GM21825 (cell line): ENCODE results near the gene PAN3.
"Not testable (repeated sequence)": the region's sequence is repeated elsewhere in the genome, so short reads cannot be mapped to it uniquely, and the experiment has no call there.

ENCODE experiments used
- ATAC-seq: cut with Tn5 transposase; IDR thresholded peaks from one replicate; pipeline ENCODE4 v1.9.1; 2021; ENCODE audit warnings: mild to moderate bottlenecking, moderate library complexity; ENCODE audit not compliant: unreplicated experiment

Gene PAN3, protein sequence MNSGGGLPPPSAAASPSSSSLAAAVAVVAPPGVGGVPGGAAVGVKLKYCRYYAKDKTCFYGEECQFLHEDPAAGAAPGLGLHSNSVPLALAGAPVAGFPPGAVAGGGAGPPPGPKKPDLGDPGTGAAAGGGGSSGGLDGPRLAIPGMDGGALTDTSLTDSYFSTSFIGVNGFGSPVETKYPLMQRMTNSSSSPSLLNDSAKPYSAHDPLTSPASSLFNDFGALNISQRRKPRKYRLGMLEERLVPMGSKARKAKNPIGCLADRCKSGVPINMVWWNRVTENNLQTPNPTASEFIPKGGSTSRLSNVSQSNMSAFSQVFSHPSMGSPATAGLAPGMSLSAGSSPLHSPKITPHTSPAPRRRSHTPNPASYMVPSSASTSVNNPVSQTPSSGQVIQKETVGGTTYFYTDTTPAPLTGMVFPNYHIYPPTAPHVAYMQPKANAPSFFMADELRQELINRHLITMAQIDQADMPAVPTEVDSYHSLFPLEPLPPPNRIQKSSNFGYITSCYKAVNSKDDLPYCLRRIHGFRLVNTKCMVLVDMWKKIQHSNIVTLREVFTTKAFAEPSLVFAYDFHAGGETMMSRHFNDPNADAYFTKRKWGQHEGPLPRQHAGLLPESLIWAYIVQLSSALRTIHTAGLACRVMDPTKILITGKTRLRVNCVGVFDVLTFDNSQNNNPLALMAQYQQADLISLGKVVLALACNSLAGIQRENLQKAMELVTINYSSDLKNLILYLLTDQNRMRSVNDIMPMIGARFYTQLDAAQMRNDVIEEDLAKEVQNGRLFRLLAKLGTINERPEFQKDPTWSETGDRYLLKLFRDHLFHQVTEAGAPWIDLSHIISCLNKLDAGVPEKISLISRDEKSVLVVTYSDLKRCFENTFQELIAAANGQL

DNA sequence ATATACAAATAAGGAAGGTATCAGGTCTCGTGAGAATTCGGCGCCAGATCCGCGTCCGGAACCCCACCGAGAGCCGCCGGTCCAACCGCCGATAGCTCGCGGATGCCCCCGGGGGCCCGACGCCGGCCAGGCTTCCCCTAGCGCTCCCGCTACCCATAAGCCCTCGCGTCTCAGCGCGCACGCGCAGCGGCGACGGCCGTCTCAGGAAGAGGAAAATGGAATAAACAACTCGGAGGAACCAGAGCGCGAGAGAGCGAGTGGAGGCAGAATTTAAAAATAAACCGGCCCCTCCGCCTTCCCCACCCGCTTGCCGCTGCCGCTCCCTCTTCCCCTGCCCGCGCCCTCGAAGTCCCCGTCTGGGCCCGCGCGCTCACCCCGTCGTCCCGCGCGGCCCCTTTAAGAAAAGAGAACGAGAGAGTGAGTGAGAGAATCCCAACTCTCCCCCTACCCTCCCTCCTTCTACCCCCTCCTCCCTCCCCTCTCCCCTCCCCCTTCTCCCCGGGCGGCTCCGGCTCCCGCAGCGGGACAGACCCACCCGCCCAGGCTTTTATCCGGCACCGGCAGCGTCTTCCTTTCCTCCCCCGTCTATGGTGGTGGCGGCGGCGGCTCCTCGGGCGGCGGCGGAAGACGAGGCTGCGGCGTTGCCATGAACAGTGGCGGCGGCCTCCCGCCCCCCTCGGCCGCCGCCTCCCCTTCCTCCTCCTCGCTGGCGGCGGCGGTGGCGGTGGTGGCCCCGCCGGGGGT is at the start of gene PAN3:
Gene PAN3, plus strand, starts transcription at position 534 of the 744 bp plus-strand sequence. Its CDS starts 113 bp downstream, at position 647.
- peak; percentile 43 for ATAC-seq

DNA sequence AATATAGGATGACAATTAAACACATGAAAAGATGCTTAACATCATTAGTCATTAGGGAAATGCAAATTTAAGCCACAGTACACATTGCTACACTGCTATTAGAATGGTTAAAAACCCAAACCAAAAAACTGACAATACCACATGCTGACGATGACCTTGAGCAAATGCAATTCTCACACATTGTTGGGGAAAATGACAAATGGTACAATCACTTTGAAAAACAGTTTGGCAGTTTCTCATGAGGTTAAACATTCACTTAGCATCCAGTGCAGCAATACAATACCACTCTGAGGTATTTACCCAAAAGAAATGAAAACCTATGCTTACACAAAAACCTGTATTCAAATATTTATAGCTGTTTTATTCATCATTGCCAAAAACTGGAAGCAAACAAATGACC is 49.3 kb upstream of the PAN3 start:
- ATAC-seq = no peak

DNA sequence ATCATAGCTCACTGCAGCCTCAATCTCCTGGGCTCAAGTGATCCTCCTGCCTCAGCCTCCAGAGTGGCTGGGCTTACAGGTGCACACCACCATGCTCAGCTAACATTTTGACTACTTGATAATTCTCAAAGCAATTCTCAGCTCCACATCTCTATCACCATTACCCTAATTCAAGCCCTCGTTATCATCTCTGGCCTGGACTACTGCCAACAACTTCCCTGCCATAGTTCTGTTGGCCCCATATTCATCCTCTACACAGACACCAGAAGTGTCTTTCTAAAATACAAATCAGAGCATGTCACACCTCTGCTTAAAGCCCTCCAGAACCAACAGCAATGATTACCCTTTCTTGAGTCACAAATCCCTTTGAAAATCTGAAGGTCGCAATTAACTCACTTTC is 45.9 kb upstream of the PAN3 start:
- ATAC-seq = no peak

DNA sequence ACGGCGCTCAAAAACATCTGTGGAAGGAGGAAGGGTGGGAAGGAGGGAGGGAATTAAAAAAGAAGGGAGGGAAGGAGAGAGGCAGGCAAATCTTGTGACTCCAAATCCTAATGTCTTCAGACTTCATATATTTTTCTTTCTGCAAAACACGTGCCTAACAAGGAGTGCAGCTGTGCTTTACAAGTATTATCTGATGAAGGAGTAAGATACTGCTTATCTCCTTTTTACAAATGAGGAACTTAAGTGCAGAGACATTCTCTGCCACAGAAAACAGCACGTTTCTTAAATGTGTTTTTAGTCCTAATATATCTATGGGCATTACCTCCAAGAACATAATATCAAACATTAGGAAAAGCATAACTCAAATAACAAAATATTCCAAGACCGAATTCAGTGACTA is 44.5 kb upstream of the PAN3 start:
- ATAC-seq = no peak

DNA sequence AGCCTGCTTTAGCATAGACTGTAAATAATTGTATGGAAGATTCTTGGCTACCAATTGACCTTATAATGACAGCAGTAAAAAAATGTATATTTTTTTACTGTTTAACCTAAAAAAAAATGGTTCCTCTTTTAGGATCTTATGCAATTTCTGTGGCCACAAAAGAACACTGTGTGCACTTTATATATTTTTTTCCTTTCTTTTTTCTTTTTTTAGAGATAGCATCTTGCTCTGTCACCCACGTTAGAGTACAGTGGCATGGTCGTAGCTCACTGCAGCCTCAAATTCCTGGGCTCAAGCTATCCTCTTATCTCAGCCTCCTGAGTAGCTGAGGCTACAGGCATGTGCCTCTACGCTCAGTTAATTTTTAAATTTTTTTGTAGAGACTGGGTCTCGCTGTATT is 44.0 kb upstream of the PAN3 start:
- no peak for ATAC-seq

DNA sequence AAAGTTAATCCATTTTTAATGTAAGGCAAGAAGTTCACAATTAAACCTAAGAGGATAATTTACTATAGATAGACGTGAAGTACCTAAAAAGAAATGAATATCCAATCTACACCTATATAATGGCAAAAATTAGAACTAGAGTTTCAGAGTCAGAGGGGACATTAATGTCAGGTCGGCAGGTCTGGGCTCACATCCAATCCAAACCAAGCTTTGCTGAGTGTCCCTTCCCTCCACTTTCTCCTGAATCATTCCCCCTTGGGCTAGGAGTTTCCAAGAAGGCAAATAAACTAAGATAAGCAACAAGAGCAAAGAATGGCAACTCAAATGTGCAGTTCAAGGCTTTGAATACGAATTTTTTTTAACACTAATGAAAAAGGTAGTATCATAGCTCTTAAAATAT is 40.8 kb upstream of the PAN3 start:
- ATAC-seq = no peak

DNA sequence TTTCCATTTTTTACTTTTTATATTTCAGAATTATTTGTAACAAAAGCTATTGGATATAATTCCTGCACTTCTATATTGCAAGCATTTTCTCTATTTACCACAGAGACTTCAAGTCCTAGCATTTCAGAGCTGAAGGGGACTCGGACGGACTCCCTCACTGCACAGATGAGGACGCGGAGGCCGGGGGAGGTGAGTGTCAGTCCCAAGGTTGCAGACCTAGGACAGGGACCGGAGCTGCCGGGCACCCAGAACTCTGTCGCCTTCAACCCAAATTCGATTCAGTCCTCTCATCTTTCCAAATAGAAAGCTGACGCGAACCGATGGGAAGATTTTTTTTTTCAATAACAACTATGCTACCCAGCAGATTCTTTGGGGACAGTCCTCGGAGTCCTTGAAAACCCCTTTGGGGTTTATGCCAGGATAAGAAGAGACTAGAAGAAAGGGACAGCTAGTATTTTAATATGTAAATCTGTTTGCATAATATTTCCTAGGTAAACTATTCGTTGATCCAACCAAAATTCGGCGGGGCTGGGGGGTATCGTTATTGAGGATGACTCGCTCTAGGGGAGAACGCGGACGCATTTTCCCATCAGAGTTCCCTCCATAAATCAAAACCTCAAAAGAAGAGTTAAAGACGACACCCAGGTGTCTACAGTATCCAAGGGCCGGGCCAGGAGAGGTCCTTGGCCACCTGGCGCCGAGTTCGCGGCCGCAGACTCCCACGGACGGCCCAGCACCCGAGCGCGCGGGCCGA is 38.8 kb upstream of the PAN3 start:
- peak; percentile 18 for ATAC-seq

DNA sequence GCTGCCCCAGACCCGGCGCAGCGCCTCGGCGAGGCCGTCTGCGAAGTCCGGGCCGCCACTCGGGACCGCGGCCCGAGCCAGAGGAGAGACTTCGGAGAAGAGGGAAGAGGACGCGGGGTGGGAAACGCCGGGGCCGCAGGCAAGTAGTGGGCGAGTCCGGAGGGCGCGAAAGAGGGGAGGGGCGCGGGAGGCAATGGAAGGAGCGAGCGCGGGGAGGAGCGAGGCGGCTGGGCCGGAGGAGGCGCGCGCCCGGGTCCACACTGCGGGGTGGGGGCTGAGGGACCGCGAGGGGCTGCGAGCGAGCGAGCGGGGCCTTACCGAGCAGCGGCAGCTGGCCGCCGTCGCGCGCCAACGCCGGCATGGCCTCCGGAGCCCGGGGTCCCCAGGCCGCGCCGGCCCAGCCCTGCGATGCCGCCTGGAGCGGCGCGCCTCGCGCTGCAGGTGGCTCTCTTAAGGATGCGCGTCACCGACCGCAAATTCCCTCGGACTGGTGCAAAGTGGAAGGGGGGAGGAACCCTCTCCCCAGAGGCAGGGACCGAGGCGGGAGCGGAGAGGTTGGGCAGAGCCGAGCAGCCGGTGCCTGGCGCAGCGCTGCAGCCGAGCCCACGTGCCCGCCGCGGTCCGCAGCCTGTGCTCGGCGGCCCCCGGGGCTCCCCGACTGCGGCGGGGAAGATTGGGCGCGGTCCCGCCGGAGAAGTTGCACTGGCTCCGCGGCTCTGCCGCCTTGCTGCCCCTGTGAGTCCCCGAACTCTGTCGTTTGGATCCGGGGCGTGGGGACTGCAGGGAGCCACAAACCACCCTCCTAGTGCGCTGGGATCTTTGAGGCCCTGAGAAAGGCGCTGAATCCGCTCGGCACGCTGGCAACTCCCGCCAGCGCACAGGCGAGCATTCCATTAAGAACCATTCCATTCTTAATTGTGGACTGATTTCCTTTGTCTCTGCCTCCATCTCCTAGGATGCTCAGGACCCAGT is 37.9 kb upstream of the PAN3 start, which contains the start of gene FLT3:
Gene FLT3, minus strand, starts transcription at position 427 of the 972 bp plus-strand sequence. Its CDS starts 66 bp downstream, at position 361.
- peak; percentile 63 for ATAC-seq

DNA sequence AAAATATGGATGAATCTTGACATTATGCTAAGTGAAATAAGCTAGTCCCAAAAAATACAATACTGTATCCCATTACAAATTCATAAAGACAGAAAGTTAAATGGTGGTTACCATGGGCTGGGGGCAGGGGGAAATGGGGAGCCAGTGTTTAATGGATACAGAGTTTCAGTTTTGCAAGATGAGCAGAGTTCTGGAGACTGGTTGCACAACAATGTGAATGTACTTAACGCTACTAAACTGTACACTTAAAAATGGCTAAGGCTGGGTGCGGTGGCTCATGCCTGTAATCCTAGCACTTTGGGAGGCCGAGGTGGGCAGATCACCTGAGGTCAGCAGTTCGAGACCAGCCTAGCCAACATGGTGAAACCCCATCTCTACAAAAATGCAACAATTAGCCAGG is 36.5 kb upstream of the PAN3 start:
- ATAC-seq = not testable (repeated sequence)

DNA sequence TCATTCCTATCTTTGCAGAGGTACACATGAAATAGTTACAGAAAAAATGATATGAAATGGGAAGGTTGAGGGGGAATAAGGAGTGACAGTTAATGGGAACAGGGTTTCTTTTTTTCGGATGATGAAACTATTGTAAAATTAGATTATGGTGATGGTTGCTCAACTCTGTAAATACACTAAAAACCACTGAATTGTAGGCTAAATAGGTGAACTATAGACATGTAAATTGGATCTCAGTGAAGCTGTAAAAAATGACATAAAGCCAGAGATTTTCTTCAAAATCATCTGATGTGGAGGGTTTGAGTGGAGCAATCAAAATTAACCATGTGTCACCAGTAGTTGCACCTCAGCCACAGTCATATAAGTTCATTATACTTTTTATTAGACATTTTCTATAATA is 31.4 kb upstream of the PAN3 start:
- ATAC-seq = no peak

DNA sequence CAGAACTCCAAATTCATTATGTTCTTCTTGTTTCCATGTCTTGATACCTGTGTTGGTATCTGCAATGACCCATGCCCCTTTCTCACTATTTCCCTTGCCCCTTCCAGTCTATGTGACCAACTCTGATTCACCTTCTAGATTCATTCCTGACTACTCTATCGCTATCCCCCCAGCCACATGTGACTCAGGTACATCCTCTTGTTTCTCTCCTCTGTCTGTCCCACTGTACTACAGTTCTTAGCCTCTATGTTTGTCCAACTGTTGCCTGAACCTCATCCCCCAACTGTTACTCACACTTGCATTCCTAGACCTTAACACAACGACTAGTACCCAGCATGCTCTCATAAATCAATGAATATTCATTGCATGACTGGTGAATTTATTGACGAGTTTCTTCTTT is 27.9 kb upstream of the PAN3 start:
- no peak for ATAC-seq

DNA sequence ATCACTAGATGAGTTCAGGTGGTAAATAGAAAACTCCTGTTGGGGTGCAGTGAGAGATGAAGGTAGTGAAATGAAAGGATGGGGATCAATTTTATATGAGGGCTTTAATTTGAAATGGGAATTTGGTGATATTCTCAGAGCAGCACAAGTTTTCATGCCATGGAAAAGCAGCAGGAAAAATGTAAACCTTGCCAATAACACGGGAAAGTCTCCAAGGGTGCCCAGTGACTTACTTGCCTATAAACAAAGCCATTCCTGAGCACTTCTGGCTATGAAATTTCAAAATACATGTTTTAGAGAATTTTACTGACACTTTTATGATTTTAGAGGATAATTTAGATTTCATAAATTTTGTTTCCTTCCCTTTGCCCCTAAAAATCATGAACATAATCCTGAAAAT is 21.6 kb upstream of the PAN3 start:
- no peak for ATAC-seq

DNA sequence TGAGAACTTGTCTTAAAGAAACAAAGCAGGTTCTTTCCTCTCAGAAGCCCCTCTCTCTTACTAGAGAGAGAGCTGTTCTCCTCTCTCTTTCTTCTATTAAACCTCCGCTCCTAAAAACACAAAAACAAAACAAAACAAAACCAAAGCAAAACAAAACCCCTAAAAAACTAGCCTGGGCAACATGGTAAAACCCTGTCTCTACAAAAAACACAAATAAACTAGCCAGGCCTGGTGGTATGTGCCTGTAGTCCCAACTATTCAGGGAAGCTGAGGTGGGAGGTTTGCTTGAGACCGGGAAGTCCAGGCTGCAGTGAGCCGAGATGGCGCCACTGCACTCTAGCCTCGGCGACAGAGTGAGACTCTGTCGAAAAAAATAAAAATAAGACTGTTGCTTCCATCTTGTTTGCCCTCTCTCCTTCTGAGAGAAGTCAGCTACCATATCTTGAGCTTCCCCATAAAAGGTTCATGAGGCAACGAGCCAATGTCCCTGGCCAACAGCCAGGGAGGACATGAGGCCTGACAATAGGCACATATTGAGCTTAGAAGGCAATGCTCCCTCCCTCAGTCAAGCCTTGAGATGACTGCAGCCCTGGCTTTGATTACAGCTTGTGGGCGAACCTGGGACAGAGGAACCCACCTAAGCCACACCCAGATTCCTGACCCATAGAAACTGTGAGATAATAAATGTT is 20.5 kb upstream of the PAN3 start:
- no peak for ATAC-seq

DNA sequence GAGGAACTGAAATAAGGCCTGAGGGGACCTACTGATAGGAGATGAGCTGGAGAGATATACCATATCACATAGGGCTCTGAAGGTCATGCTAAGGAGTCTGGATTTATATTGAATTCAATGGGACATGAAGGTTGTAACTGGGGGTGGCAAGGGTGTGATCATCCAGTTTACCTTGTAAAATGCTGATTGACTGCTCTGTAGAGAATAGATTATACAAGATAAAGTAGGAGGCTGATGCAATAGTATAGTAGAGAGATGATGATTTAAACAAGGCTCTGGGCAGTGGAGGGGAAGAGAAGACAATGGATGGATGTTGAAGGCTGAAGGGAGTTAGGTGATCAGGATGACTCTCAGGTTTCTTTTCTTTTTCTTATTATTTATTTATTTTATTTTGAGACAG is 18.0 kb upstream of the PAN3 start:
- ATAC-seq = no peak

DNA sequence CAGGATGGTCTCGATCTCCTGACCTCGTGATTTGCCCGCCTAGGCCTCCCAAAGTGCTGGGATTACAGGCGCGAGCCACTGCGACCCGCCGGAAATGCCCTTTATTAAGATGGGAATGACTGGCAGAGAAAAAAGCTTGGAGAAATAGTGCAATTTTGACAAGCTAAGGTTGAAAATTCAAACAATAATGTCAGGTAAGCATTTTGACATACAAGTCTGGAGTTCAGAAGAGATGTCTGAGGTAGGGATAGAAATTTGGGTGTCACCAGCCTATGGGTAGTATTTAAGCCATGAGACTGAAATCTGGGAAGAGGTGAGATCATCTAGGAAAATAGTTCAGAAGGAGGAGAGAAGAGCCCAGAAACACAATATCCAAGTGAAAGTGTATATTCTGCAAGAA is 17.1 kb upstream of the PAN3 start:
- no peak for ATAC-seq

DNA sequence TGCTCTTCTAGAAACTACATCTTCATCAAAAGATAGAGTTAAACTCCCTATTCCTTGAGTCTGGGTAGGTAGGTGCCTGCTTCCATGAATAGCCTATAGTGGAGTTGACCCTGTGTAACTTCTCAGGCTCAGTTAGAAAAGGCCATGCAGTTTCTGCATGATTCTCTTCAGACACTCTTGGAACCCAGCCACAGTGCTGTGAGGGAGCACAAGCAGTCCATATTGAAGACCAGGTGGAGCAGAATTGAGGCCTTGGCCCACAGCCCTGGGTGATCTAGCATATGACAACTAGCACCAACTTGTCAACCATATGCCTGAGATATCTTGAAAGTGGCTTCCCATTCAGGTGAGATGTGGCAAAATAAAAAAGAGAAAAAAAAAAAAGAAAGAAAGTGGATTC is 10.3 kb upstream of the PAN3 start:
- no peak for ATAC-seq

DNA sequence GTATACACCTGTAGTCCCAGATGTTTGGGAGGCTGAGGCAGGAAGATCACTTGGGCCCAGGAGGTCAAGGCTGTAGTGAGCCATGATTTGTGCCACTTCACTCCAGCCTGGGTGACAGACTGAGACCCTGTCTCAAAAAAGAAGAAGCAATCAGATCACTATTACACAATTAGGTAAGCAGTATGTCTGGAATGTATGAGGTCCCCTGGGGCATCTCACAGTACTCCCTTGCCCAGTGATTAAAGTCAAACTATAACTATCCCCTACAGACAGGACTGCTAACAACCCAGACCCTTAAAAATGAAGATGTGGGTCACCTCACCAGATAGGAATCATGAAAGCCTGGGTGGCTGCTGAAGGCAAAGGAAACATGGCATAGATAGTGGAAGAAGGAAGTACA is 9.4 kb upstream of the PAN3 start:
- no peak for ATAC-seq

DNA sequence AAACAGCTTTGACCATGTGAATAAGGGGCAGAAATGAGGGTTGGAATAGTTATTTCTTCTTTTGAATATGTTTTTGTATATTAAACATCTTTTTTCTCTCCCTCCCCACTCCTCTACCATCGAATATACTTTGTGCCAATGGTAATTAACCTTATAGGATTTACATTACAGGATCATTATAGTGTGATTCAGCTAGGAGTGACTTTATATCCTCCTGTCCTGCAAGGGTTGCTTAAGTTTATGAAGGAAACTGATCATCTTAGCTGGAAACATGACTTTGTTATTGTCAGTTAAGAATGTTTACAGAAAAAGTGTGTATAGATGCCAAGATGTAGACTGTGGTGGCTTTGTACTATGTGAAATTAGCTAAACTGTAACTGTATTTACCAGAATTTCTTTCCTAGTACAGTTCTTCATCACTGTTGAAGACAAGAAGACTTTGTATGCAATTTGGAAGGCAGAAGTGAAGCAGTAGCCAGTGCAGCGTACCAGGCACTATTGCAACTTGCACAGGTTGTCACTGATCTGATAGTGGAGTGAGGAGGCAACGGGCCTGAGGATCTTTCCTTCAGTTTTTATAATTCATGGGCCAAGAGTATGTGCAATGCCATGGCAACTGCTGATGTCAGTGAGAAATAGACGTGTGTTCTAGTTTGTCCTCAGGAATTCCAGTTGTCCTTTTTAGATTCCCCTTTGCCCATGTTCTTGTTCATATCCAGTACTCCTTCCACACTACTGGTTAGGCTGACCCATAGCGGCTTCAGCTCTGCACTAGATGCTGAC is 8.2 kb upstream of the PAN3 start:
- ATAC-seq = no peak
